IMR-90 (cell line): ENCODE results near the gene OR5AR1. TPM values are rescaled to one million over a fixed set of nuclear protein-coding genes. Genes with fewer than 3 reads are reported as not detected.
A peak's percentile ranks its signal among the peaks of the same experiment; 100 is the strongest.

ENCODE experiments used
- ATAC-seq: fragments of 200-7000 bp; cut with Tn5 transposase; 2 replicates; pipeline ENCODE4 v1.9.1; 2020; ENCODE audit warnings: low read depth, mild to moderate bottlenecking, moderate library complexity
- BruUV-seq: library from RNA; stranded (reverse); fragments of 400-500 nt; replicated peaks from 2 replicates; lab custom pipeline; 2021; lab: Mats Ljungman, UMichigan
- CTCF ChIA-PET: fragments of 300-600 bp; formaldehyde crosslinking; extraction: SDS; loops from one replicate; lab custom pipeline; 2021; ENCODE audit warnings: antibody characterized with exemption; lab: Yijun Ruan, JAX
- POLR2A ChIA-PET: fragments of 300-600 bp; sonication (Branson Sonifier 250); formaldehyde crosslinking; loops from one replicate; lab custom pipeline; 2022; ENCODE audit warnings: antibody characterized with exemption; ENCODE audit not compliant: unreplicated experiment; lab: Charles Lee
- DNase-seq: peaks from one replicate; pipeline ENCODE4 v3.0.0; 2013
- H2AFZ ChIP-seq: replicated peaks from 2 replicates; pipeline ENCODE3; 2013; ENCODE audit warnings: low read length, mild to moderate bottlenecking; ENCODE audit not compliant: poor library complexity
- H2AK5ac ChIP-seq: 2 replicates; pipeline ENCODE4 v1.6.1; 2013; ENCODE audit warnings: low read depth, low read length, inconsistent platforms
- H2AK9ac ChIP-seq: replicated peaks from 2 replicates; pipeline ENCODE3; 2013; ENCODE audit warnings: mild to moderate bottlenecking, low read depth, low read length, moderate library complexity; ENCODE audit not compliant: poor library complexity
- H2BK120ac ChIP-seq: 2 replicates; pipeline ENCODE4 v1.6.1; 2013; ENCODE audit warnings: low read depth, low read length, inconsistent platforms
- H2BK15ac ChIP-seq: 3 replicates; pipeline ENCODE4 v1.6.1; 2013; ENCODE audit warnings: low read depth, low read length, inconsistent platforms
- H2BK20ac ChIP-seq: 2 replicates; pipeline ENCODE4 v1.6.1; 2013; ENCODE audit warnings: low read depth, mild to moderate bottlenecking, inconsistent platforms, low read length, moderate library complexity
- H2BK5ac ChIP-seq: 2 replicates; pipeline ENCODE4 v1.6.1; 2013; ENCODE audit warnings: mild to moderate bottlenecking, low read depth, low read length, inconsistent platforms; ENCODE audit not compliant: poor library complexity, severe bottlenecking
- H3K14ac ChIP-seq: replicated peaks from 2 replicates; pipeline ENCODE4 v1.6.1; 2013; ENCODE audit warnings: low read depth, low read length, inconsistent platforms
- H3K18ac ChIP-seq: 2 replicates; pipeline ENCODE4 v1.6.1; 2013; ENCODE audit warnings: low read depth, low read length, control low read depth
- H3K23ac ChIP-seq: 2 replicates; pipeline ENCODE4 v1.6.1; 2013; ENCODE audit warnings: low read depth, low read length, inconsistent platforms
- H3K27ac ChIP-seq: 2 replicates; pipeline ENCODE4 v1.5.1; 2013; ENCODE audit warnings: mild to moderate bottlenecking, control low read depth, low read length; ENCODE audit not compliant: insufficient read depth
- H3K27me3 ChIP-seq: 2 replicates; pipeline ENCODE4 v1.6.1; 2013; ENCODE audit warnings: low read length; ENCODE audit not compliant: control insufficient read depth, insufficient read depth
- H3K36me3 ChIP-seq: 2 replicates; pipeline ENCODE4 v1.6.1; 2013; ENCODE audit warnings: low read length, mixed read lengths; ENCODE audit not compliant: control insufficient read depth, insufficient read depth
- H3K4ac ChIP-seq: 2 replicates; pipeline ENCODE4 v1.6.1; 2013; ENCODE audit warnings: low read depth, low read length, inconsistent platforms
- H3K4me1 ChIP-seq: 2 replicates; pipeline ENCODE4 v1.6.1; 2013; ENCODE audit warnings: low read length, mixed read lengths; ENCODE audit not compliant: control insufficient read depth, insufficient read depth
- H3K4me2 ChIP-seq: 2 replicates; pipeline ENCODE4 v1.6.1; 2013; ENCODE audit warnings: low read depth, mild to moderate bottlenecking, control low read depth, low read length, moderate library complexity
- H3K4me3 ChIP-seq: 2 replicates; pipeline ENCODE4 v1.5.1; 2013; ENCODE audit warnings: low read depth, mild to moderate bottlenecking, control low read depth, low read length, moderate library complexity; ENCODE audit not compliant: insufficient read depth
- H3K56ac ChIP-seq: 2 replicates; pipeline ENCODE4 v1.6.1; 2013; ENCODE audit warnings: low read length, inconsistent platforms; ENCODE audit not compliant: insufficient read depth; ENCODE audit errors: extremely low read depth
- H3K79me1 ChIP-seq, 2 experiments: 2 replicates each; pipeline ENCODE4 v1.6.1; 2013; ENCODE audit warnings: low read length in 2 of 2, inconsistent platforms in 1 of 2, low read depth in 1 of 2
- H3K9ac ChIP-seq: 2 replicates; pipeline ENCODE4 v1.6.1; 2013; ENCODE audit warnings: low read depth, low read length, control low read depth
- H3K9me1 ChIP-seq: 2 replicates; pipeline ENCODE4 v1.6.1; 2013; ENCODE audit warnings: low read length, inconsistent platforms; ENCODE audit not compliant: insufficient read depth
- H3K9me3 ChIP-seq: 2 replicates; pipeline ENCODE4 v1.6.1; 2013; ENCODE audit warnings: low read length; ENCODE audit not compliant: control insufficient read depth, insufficient read depth
- H4K20me1 ChIP-seq: 2 replicates; pipeline ENCODE4 v1.6.1; 2013; ENCODE audit warnings: low read length, inconsistent platforms; ENCODE audit not compliant: insufficient read depth
- H4K5ac ChIP-seq: 2 replicates; pipeline ENCODE4 v1.6.1; 2013; ENCODE audit warnings: mild to moderate bottlenecking, low read depth, low read length, control low read depth
- H4K8ac ChIP-seq, 2 experiments: 2 replicates each; pipeline ENCODE4 v1.6.1; 2013; ENCODE audit warnings: low read depth in 2 of 2, low read length in 2 of 2, control low read depth in 1 of 2, inconsistent platforms in 1 of 2
- H4K91ac ChIP-seq: 2 replicates; pipeline ENCODE4 v1.6.1; 2013; ENCODE audit warnings: low read depth, low read length, inconsistent platforms; ENCODE audit not compliant: insufficient read depth
- BHLHE40 ChIP-seq: fragments of 150-350 bp; IDR thresholded peaks from 2 replicates; pipeline ENCODE4 v1.6.1; 2016; ENCODE audit warnings: mild to moderate bottlenecking, low read depth, low read length
- CEBPB ChIP-seq: IDR thresholded peaks from 2 replicates; pipeline ENCODE4 v1.6.1; 2012; ENCODE audit warnings: low read depth, low read length, improper control_type of control experiment
- CHD1 ChIP-seq: IDR thresholded peaks from 2 replicates; pipeline ENCODE4 v1.6.1; 2012; ENCODE audit warnings: low read depth, low read length, improper control_type of control experiment
- ELK1 ChIP-seq: fragments of 150-350 bp; IDR thresholded peaks from 2 replicates; pipeline ENCODE4 v1.6.1; 2016; ENCODE audit warnings: low read depth, mild to moderate bottlenecking, low read length, moderate library complexity, borderline replicate concordance
- FOS ChIP-seq: fragments of 150-350 bp; IDR thresholded peaks from 2 replicates; pipeline ENCODE4 v1.6.1; 2016; ENCODE audit warnings: low read depth, low read length
- MAFK ChIP-seq: IDR thresholded peaks from 2 replicates; pipeline ENCODE4 v1.6.1; 2012; ENCODE audit warnings: low read depth, low read length, improper control_type of control experiment
- MAZ ChIP-seq: IDR thresholded peaks from 2 replicates; pipeline ENCODE4 v1.6.1; 2012; ENCODE audit warnings: low read depth, mild to moderate bottlenecking, low read length, improper control_type of control experiment, moderate library complexity, borderline replicate concordance
- MXI1 ChIP-seq: IDR thresholded peaks from 2 replicates; pipeline ENCODE4 v1.6.1; 2012; ENCODE audit warnings: low read depth, mild to moderate bottlenecking, low read length, moderate library complexity, borderline replicate concordance
- NFE2L2 ChIP-seq: fragments of 150-350 bp; IDR thresholded peaks from 2 replicates; pipeline ENCODE4 v1.6.1; 2016; ENCODE audit warnings: low read depth, mild to moderate bottlenecking, low read length
- POLR2A ChIP-seq: IDR thresholded peaks from 2 replicates; pipeline ENCODE4 v1.6.1; 2012; ENCODE audit warnings: mild to moderate bottlenecking, low read depth, low read length
- RAD21 ChIP-seq: IDR thresholded peaks from 2 replicates; pipeline ENCODE4 v1.6.1; 2012; ENCODE audit warnings: low read length, improper control_type of control experiment
- RCOR1 ChIP-seq: IDR thresholded peaks from 2 replicates; pipeline ENCODE4 v1.6.1; 2012; ENCODE audit warnings: mild to moderate bottlenecking, low read length, improper control_type of control experiment; ENCODE audit not compliant: insufficient replicate concordance
- RFX5 ChIP-seq: IDR thresholded peaks from 2 replicates; pipeline ENCODE4 v1.8.0; 2012; ENCODE audit warnings: low read depth, mild to moderate bottlenecking, low read length, moderate library complexity
- SMC3 ChIP-seq: fragments of 150-350 bp; IDR thresholded peaks from 2 replicates; pipeline ENCODE4 v1.6.1; 2016; ENCODE audit warnings: low read depth, mild to moderate bottlenecking, antibody characterized with exemption, low read length, moderate library complexity
- USF2 ChIP-seq: fragments of 150-350 bp; IDR thresholded peaks from 2 replicates; pipeline ENCODE4 v1.6.1; 2017; ENCODE audit warnings: mild to moderate bottlenecking, antibody characterized with exemption, low read length, low read depth
- WGBS, 2 experiments: methylation state at CpG; one replicate each; pipeline versions ENCODE4 v1.1.5 to v1.1.7; 2013; ENCODE audit warnings: missing lambda C conversion rate in 2 of 2; ENCODE audit not compliant: insufficient read length in 1 of 2; ENCODE audit errors: extremely low coverage in 2 of 2; 5-methylcytosine and 5-hydroxymethylcytosine counted together
- dilution Hi-C: fragments of 300-500 bp; cut with HindIII; formaldehyde crosslinking; loops from one replicate; pipeline ENCODE4 v1.14.3; 2018; ENCODE audit warnings: low sequenced_read_pairs; ENCODE audit not compliant: unreplicated experiment
- in situ Hi-C: fragments of 300-500 bp; cut with MboI; formaldehyde crosslinking; loops from 3 replicates; pipeline ENCODE4 v1.14.3; 2019; ENCODE audit warnings: low sequenced_read_pairs, inconsistent platforms, mixed read lengths
- intact Hi-C: fragments of 100-400 bp; cut with micrococcal nuclease; formaldehyde crosslinking; loops from 2 replicates; pipeline ENCODE4 v1.10.0; 2022
- polyA plus RNA-seq, 3 experiments: library from polyadenylated mRNA; depleted of rRNA; stranded (reverse); fragments of >200 nt; gene quantifications; 2 replicates each; pipeline ENCODE4 v1.2.3, GENCODE V29; 2012; ENCODE audit warnings: low replicate concordance in 1 of 3
- total RNA-seq: library from RNA; depleted of rRNA; stranded (reverse); fragments of >200 nt; gene quantifications from 2 replicates; pipeline ENCODE4 v1.2.3, GENCODE V29; 2012
- TF ChIP-seq, protein P1 (sequence below): conservative IDR thresholded peaks from 2 replicates; pipeline ENCODE4 v1.5.1; 2012; ENCODE audit warnings: mild to moderate bottlenecking, low read depth, low read length, improper control_type of control experiment

OR5AR1 gene
- total and polyA plus RNA-seq, 2 of the 4 experiments (the other 2 are of a cell fraction): not detected

DNA sequence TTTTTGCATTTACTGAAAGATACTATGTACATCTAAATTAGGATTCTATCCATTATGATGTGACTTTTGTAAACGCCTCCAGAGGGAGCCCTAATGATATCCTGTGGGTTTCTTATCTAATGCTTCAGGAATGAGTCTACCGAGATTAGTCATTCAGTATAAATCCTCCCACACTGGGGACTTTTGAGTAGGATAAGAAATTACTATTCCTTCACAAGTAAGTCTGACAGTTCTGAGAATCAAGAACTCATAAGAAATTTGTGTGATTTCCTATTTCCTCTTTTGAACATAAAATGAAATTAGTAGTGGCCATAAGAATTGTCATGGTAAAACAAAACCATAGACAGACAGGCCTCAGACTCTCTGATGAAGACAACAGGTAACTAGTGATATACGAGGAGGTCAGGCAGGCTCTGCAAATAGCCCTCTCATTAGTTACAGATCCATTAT, 38.8 kb upstream of the OR5AR1 start:
- Histone ChIP-seq H2BK5ac (no peak overlapping the region), H3K4me2 (no peak overlapping the region), H3K4me3 (no peak overlapping the region), H3K14ac (no peak overlapping the region), H3K56ac (no peak overlapping the region), H3K27ac (no peak overlapping the region), H3K23ac (no peak overlapping the region), H3K79me1 (no peaks in the 10 kb centered on the region), H2AFZ (no peak overlapping the region), H2AK5ac (no peak overlapping the region), H4K5ac (no peak overlapping the region), H4K91ac (no peak overlapping the region), H3K4ac (no peak overlapping the region), H3K27me3 (no peaks in the 10 kb centered on the region), H3K36me3 (no peaks in the 10 kb centered on the region), H3K9ac (no peak overlapping the region), H3K4me1 (no peaks in the 10 kb centered on the region), H2BK20ac (no peak overlapping the region), H3K18ac (no peak overlapping the region), H3K9me1 (no peaks in the 10 kb centered on the region), H3K9me3 (peaks cover 2% of the 10 kb centered on the region; the same call in 1 of the 2 replicates), H4K20me1 (no peaks in the 10 kb centered on the region), H2BK15ac (no peak overlapping the region), H2AK9ac (no peak overlapping the region), H4K8ac (no peak overlapping the region), H2BK120ac (no peak overlapping the region)
- dilution Hi-C loops (no loop called here), intact Hi-C loops (no loop called here), in situ Hi-C loops (no loop called here)
- CTCF ChIA-PET: no interaction called here
- no peak for TF ChIP-seq NFE2L2
- TF ChIP-seq, protein P1, sequence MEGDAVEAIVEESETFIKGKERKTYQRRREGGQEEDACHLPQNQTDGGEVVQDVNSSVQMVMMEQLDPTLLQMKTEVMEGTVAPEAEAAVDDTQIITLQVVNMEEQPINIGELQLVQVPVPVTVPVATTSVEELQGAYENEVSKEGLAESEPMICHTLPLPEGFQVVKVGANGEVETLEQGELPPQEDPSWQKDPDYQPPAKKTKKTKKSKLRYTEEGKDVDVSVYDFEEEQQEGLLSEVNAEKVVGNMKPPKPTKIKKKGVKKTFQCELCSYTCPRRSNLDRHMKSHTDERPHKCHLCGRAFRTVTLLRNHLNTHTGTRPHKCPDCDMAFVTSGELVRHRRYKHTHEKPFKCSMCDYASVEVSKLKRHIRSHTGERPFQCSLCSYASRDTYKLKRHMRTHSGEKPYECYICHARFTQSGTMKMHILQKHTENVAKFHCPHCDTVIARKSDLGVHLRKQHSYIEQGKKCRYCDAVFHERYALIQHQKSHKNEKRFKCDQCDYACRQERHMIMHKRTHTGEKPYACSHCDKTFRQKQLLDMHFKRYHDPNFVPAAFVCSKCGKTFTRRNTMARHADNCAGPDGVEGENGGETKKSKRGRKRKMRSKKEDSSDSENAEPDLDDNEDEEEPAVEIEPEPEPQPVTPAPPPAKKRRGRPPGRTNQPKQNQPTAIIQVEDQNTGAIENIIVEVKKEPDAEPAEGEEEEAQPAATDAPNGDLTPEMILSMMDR: peak; percentile 58
- TF ChIP-seq MAZ: no peak
- peak; percentile 31 for TF ChIP-seq RAD21
- TF ChIP-seq CEBPB: no peak
- no peak for TF ChIP-seq USF2
- TF ChIP-seq CHD1: no peak
- no peak for TF ChIP-seq RFX5
- TF ChIP-seq MXI1: no peak
- no peak for TF ChIP-seq RCOR1
- peak; percentile 38; the same call in 1 of the 2 replicates for TF ChIP-seq FOS
- TF ChIP-seq MAFK: no peak
- no peak for TF ChIP-seq ELK1
- peak; percentile 34; the same call in 1 of the 2 replicates for TF ChIP-seq SMC3
- TF ChIP-seq BHLHE40: no peak
- no peak for TF ChIP-seq POLR2A
- POLR2A ChIA-PET: no interaction called here
- DNase-seq (peak; percentile 34), ATAC-seq (no peak)
- no TSS peak for BruUV-seq
- no CpG with 5 or more reads among the region's 3 CpGs for WGBS, 2 experiments
